ENCODE measurements around the gene MILR1.

MILR1 gene, protein sequence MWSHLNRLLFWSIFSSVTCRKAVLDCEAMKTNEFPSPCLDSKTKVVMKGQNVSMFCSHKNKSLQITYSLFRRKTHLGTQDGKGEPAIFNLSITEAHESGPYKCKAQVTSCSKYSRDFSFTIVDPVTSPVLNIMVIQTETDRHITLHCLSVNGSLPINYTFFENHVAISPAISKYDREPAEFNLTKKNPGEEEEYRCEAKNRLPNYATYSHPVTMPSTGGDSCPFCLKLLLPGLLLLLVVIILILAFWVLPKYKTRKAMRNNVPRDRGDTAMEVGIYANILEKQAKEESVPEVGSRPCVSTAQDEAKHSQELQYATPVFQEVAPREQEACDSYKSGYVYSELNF

DNA sequence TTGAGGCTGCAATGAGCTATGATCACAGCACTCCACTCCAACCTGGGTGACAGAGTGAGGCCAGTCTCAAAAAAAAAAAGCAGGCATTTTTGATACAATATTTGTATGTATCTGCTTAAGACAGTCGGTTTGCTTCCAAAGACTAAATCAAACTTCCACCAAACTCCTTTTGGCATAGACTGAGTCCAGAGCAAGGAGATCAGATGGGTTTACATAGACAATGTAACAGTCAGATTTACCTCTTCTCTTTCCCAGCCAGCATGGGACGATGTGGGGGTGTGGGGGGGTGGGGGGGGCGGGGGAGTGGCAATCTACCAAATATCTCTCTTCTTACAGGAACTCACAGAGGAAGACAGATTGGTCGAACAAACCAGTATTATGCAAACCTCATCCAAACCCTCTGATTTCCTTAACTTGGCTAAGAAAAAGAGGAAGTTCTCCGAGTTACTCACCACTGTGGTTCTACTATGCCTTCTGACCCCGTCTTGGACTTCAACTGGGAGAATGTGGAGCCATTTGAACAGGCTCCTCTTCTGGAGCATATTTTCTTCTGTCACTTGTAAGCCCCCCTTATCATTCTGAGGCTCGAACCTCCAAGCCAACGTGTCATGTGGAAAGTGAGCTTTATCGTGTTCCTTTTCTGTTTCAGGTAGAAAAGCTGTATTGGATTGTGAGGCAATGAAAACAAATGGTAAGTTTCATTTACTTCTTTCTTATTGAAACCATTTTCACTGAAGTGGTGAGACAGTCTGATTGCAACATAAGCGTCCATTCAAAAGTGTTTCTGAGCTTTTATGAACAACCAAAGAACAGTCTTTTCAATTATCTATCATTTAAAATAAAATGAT, at the start of gene MILR1:
MILR1 (plus strand) TSS at position 451 of the 848 bp plus-strand sequence; CDS start at position 505, 54 bp downstream.
- peak within 1 kb of the TSS; percentile 75; the same call in 1 of the 2 replicates for H3K4me3 ChIP-seq (ENCODE audit: low read length)
- no peak for TF ChIP-seq ZNF274 (IDR thresholded peaks at IDR 0.05; ENCODE audit: low read depth, low read length)

DNA sequence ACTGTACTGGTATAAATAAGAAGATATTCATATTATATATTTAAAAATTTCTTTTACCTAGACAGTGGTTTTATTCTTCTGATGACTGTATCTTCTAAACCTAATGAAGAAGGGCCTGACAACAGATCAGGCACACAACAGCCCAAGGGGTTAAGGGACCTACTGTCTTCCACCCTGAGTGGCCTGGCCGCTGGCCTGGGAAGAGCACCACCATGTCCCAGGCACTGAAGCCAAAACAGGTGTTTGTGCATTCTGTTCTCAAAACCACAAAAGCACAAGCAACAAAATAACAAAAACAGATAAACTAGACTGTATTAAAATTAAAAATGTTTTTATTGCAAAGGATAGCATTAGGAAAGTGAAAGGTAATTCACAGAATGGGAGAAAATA, 49.2 kb upstream of the MILR1 start:
- no peak for TF ChIP-seq ZNF274 (IDR thresholded peaks at IDR 0.05; ENCODE audit: low read depth, low read length)
- H3K4me3 ChIP-seq (ENCODE audit: low read length): no peak overlapping the region

DNA sequence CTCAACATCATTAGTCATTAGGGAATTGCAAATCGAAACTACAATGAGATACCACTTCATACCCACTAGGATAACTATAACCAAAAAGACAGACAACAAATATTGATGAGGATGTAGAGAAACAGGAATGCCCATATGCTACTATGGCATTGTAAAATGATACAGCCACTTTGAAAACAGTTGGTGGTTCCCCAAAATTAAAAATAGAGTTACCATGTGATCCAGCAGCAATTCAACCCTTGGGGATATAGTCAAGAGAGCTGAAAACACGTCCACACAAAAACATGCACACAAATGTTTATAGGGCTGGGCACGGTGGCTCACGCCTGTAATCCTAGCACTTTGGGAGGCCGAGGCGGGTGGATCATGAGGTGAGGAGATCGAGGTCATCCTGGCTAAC, 48.3 kb upstream of the MILR1 start:
- TF ChIP-seq ZNF274 (IDR thresholded peaks at IDR 0.05; ENCODE audit: low read depth, low read length): no peak
- no peak overlapping the region for H3K4me3 ChIP-seq (ENCODE audit: low read length)

DNA sequence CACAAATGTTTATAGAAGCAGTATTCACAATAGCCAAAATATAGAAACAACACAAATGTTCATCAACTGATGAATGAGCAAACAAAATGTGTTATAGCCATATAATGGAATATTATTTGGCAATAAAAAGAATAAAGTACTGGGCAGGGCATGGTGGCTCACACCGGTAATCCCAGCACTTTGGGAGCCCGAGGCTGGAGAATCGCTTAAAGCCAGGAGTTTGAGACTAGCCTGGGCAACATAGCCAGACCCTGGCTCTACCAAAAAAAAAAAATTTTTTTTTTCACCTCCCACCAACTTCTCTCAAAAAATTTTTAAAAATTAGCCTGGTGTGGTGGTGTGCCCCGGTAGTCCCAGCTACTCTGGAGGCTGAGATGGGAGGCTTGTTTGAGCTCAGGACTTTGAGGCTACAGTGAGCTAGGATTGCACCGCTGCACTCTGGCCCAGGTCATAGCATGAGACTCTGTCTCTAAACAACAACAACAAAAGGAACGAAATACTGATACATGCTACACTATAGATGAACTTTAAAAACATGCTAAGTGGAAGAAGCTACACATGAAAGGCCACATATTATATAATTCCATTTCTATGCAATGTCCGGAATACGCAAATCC, 47.6 kb upstream of the MILR1 start:
- H3K4me3 ChIP-seq (ENCODE audit: low read length): no peak overlapping the region
- no peak for TF ChIP-seq ZNF274 (IDR thresholded peaks at IDR 0.05; ENCODE audit: low read depth, low read length)

DNA sequence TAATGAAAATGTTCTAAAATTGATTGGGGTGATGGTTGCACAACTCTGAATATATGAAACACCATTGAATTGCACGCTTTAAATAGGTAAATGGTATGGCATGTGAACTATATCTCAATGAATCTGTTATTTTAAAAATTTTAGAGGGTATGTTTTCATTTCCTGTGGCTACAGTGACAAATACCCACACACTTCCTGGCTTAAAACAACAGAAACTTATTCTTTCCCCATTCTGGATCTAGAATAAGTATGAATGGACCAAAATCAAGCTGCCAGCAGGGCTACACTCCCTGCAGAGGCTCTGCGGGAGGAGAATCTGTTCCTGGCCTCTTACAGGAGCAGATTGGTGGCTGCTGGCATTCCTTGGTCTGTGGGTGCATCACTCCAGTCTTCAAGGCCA, 47.0 kb upstream of the MILR1 start:
- TF ChIP-seq ZNF274 (IDR thresholded peaks at IDR 0.05; ENCODE audit: low read depth, low read length): no peak
- no peak overlapping the region for H3K4me3 ChIP-seq (ENCODE audit: low read length)

DNA sequence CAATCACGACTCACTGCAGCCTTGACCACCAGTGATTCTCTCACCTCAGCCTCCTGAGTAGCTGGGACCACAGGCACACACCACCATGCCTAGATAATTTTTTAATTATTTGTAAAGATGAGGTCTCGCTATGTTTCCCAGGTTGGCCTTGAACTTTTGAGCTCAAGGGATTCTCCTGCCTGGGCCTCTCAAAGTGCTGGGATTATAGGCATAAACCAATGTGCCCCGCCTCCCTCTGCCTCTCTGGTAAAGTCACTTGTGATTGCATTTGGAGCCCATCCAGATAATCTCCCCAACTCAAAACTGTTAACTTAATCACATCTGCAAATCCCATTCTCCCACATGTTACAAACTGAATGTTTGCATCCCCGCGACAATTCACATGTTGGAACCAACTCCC, 46.4 kb upstream of the MILR1 start:
- TF ChIP-seq ZNF274 (IDR thresholded peaks at IDR 0.05; ENCODE audit: low read depth, low read length): no peak
- H3K4me3 ChIP-seq (ENCODE audit: low read length): no peak overlapping the region

DNA sequence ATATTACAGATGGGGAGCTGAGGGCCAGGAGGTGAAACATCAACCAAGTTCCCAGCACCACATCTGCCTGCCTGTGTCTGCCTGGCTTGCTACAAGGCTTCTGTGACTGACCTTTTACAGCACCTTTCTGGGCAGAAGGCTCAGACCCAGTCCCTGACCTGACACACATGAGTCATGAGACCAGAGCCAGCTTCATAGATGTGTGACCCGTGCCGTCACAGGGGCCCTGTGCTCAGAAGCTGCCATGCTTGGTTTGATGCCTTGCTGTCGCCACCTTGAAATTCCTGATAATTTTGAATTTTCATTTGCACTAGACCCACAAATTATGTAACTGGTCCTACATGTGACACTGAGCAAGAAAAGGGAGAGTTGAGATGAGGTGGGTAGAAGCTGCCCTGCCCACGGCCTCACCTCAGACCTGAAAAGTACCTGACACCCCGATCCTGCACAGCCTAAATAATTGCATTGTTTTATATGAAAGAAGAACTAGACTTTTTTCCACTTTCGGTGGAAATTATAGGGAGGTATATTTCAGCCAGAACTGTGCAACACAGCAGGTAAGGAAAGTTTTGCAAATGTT, 44.9 kb upstream of the MILR1 start:
- H3K4me3 ChIP-seq (ENCODE audit: low read length): no peak overlapping the region
- TF ChIP-seq ZNF274 (IDR thresholded peaks at IDR 0.05; ENCODE audit: low read depth, low read length): no peak

DNA sequence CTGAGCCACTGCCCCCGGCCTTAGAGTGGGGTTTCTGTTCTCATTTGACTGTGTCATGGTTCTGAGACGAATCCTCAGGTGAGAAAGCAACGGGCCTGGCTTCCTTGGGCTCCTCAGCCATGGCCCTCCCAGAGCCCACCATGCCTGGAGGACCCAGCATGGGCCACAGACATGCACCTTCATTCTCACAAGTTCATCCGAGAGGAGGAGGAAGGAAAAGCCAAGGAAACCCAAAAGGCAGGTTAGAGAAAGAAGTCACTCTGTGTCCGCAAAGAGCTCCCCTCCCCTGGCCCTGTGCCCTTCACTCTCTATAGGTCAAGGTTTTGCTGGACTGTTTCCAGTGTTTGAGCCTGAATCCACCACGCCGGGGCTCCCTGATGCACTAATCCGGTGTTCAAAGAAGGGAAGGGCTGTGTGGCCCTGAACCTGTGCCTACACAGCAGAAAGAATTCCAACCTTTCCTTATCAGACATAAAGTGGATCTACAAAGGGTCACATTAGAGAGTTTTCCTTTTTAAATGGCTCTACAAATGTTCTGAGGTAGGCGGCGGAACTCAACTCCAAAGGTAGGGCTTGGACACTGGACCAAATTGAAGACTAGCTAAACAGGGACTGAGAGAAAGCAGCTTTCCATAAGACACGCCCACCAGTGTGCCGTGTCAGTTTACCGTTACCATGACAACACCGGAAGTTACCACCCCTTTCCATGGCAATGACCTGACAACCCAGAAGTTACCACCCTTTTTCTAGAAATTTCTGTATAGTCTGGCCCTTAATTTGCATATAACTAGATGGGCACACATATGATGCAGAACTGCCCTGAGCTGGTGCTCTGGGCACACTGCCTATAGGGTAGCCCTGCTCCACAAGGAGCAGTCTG, 42.4 kb upstream of the MILR1 start:
- TF ChIP-seq ZNF274 (IDR thresholded peaks at IDR 0.05; ENCODE audit: low read depth, low read length): no peak
- H3K4me3 ChIP-seq (ENCODE audit: low read length): no peak overlapping the region

DNA sequence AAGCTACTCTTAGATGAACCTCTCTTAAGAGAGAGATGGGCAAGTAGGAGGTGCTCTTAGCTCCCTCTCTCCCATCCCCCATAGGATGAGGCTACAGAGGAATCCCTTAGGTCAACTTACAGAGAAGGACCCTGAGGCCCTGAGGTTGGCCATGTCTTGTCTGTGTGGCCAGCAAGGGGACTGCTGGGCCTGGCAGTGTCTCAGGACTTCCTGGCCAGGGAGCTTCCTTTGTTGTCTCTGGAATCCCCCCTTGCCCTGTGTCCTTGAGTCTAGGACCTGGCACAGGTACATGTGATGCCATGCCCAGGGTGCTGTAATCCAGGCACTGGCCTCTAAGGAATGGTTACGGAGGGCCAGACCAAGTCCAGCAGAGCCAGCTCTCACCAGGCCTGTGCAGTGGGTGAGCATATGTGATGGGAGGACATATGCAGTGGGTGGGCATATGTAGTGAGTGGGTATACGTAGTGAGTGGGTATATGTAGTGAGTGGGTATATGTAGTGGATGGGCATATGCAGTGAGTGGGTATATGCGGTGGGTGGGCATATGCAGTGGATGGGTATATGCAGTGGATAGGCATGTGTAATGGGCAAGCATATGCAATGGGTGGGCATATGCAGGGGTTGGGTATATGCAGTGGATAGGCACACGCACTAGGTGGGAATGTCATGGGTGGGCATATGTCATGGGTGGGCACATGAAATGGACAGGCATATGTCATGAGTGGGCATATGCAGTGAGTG, 38.0 kb upstream of the MILR1 start:
- TF ChIP-seq ZNF274 (IDR thresholded peaks at IDR 0.05; ENCODE audit: low read depth, low read length): no peak

DNA sequence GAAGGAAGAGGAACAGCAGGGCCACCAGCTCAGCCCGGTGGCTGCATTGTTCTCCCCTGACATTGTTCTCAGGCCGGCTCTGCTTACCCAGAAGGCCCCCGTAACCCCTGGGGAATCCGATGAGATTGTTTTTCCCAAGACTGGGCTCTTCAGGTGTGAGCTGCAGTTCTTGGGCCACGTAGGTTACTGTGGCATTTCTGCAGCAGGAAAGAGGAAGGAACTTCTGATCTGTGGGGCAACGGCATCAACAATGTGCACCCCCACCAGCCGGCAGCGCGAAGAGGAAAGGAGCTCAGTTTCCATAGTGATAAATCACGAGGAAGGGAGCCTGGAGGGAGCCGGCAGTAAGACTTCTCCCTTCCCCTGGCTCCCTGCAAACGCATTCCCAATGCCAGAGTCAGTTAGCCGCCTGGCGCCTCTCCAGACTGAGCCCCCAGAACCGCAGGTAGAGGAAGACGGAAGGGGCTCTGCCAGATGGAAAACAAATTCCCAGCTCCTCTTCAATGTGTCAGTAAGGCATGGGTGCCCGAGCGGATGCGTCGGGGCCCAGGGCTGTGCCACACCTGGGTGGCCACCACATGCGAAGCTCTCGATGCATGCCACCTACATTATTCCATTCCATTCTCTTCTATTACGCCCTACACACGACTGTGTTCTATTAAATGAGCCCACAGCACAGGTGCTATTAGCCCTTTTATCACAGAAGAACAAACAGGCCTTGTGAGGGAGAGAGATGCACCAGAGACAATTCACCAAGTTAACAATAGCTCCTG, 36.7 kb upstream of the MILR1 start:
- TF ChIP-seq ZNF274 (IDR thresholded peaks at IDR 0.05; ENCODE audit: low read depth, low read length): no peak
- H3K4me3 ChIP-seq (ENCODE audit: low read length): no peak overlapping the region

More for the DNA sequence above, 38.0 kb upstream of the MILR1 start:
- H3K4me3 ChIP-seq (ENCODE audit: low read length): no peak overlapping the region

DNA sequence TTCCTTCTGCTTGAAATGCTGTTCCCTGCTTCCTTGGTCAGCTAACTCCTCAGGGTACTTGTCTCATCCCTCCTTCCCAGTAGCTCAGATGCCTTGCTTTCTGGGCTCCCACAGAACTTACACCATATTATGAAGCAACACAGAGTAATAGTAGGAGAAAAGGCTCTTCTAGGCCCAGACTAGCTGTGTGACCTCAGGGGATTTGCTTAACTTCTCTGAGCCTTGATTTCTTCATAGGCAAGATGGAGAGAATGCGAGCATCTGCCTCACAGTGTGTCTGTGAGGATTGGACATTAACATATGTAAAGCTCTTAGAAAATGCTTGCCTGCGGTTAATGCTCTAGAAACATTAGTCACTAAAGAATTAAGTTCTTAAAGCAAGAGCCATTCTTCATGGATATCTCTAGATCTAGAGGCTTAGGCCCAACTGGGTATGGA, 36.0 kb upstream of the MILR1 start:
- no peak for TF ChIP-seq ZNF274 (IDR thresholded peaks at IDR 0.05; ENCODE audit: low read depth, low read length)
- peak overlapping the region; percentile 27; the same call in 1 of the 2 replicates for H3K4me3 ChIP-seq (ENCODE audit: low read length)

DNA sequence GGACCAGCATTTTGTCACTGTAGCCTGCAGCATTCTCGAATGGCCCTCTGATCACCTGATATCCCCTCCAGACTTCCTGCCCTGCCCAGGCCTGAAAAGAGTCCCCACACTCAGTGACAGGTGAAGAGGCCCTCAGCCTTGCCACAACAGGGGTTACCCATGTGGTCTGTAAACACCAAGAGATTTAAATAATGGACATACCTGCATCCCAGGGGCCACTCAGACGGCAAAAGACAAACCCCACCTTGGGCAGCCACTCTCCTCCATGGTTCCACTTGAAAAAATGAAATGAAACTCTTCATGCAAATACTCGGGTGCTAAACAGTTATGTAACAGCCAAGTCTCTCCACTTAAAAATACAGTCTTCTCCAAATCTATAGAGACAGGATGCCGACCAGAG, 35.4 kb upstream of the MILR1 start:
- peak overlapping the region; percentile 27; the same call in 1 of the 2 replicates for H3K4me3 ChIP-seq (ENCODE audit: low read length)
- TF ChIP-seq ZNF274 (IDR thresholded peaks at IDR 0.05; ENCODE audit: low read depth, low read length): no peak
